OCI-M2 (cell line): ENCODE measurements around the gene UBL4A.
"Not testable (repeated sequence)": the region's sequence is repeated elsewhere in the genome, so short reads cannot be mapped to it uniquely, and the experiment has no call there.

Experiments used
- DNase-seq: peaks from one replicate; lab custom pipeline; 2025; ENCODE audit not compliant: unreplicated experiment; lab: John Stamatoyannopoulos, UW

The UBL4A gene

DNA sequence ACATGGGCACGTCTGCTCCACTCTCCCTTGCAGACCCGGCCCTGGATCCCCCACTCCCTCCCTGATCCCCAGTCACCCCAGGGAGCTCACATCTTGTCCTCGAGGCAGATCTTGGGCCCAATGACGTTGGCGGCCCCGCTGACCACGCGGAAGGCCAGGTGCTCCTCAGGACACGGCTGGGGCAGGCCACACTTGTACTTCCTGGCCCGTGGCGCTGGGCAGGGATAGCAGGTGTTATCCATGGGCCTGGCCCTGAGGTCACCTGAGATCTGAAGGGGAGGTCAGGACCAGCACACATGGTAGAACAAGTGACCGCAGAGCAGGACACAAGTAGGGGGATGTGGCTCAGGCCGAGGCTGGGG is 21.9 kb upstream of the UBL4A start:
- DNase-seq: no peak

DNA sequence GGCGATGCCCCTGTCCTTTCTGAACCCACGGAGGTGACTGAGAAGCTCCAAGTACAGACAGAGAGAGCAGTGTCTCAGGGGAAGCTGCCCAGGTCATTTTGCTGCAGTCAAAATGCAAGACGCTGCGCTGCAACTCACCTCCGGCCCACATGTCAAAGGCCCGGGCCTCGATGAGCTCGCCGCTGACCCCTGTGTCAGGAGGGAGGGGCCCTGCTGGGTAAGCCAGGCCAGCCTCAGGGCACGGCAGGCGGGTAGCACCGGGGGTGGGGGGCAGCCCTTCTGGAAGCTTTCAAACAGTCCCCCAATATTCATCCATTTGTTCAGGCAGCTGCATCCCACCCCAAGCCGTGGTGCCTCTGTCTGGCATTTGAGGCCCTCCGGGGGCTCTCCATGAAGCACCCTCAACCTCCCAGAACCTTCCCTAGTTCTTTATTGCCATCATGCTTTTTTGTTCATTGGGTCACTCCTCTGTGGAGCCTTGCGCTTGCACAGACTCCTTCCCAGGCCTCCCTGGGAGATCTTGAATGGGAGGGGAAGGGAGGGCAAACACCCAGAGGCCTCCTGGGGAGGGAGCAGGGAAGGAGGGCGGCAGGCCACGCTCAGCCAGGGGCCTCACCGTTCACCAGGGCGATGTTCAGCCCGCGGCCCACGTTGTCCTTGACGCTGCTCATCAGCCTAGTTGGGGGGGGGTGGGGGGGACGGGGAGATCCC is 21.4 kb upstream of the UBL4A start:
- DNase-seq: no peak

DNA sequence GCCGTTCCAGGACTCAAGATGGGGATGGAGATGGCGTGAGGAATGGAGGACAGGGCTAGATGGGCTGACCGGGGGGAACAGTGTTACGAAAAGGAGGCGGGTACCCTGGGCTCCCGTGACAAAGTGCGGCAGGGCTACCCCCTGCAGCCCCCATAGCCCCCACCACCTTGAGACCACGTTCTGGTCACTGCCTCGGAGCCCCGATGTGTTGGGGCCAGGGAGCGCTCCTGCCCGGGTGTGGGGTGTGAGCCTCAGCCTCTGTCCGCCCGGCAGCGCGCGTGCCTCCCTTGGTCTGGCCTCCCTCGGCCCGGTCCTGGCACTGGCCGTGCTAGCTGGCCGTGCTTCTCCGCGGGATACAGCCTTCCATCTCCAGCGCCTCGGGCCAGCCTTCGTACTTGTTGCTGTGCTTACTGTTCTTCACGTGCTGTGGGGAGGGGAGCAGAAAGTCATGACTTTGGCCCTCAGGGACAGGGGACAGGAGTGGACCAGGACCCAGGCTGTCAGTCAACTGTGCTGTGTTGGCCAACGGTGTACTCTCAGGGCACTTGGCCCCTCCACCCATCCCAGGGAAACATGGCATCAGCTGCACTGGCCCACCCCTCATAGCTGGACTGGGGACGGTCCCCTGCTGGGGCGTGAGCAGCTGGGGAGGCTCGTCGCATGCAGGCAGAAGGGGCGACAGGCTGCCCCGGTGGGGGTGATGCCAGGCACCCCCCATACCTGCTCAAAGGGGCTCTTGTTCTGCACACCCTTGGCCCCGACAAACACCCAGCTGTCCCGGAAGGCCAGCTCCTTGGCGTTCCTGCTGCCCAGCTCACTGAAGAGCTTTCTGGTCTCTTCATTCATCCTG is 20.3 kb upstream of the UBL4A start:
- no peak for DNase-seq

- DNase-seq: no peak
Observed at GRCh38 chrX:154505734-154506133, 19.3 kb upstream of the UBL4A start.

GRCh38 chrX:154502989-154503388 is 16.6 kb upstream of the UBL4A start:
- no peak for DNase-seq

DNA sequence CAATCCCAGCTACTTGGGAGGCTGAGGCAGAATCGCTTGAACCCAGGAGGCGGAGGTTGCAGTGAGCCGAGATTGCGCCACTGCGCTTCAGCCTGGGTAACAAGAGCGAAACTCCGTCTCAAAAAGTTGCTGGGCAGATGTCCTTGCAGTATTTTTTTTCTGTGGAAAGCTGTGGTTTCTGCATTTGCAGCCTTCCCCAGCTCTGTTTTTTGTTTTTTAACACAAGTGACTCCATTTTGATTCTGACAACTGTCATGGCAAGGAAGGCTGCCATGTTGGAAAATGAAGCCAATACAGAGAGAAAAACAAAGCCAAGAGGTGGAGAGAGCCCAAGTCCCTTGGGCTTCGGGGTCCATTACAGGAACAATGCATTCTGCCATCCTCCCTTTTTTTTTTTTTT is 15.7 kb upstream of the UBL4A start:
- no peak for DNase-seq

DNA sequence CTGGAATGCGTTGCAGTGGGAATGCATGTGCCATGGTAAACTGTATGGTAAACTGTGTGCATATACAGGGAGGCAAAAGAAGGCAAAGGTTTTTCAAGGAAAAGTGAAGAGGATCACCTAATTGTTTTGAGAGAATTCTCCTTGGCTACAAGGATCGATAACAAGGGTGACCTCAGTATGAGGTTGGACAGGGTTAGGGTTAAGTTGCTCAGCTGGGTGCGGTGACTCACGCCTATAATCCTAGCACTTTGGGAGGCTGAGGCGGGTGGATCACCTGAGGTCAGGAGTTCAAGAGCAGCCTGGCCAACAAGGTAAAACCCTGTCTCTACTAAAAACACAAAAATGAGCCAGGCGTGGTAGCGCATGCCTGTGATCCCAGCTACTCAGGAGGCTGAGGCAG is 15.0 kb upstream of the UBL4A start:
- DNase-seq: not testable (repeated sequence)

DNA sequence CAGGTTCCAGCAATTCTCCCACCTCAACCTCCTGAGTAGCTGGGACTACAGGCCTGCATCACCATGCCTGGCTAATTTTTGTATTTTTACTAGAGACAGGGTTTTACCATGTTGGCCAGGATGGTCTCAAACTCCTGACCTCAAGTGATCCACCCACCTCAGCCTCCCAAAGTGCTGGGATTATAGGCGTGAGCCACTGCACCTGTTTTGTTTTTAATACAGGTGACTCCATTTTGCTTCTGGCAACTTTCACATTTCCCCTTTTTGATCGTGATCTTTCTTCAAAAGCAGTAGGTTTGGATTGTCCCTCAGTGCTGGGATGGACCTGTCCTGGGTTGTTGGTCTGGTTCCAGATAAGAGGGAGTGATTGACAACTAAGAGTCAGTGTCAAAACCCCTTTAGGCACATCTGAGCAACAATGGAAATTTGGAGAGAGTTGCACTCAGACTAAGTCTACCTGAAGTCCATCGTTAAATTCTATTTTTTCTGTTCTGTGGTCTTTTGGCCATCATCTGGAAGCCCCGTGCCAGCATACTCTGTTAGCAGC is 10.2 kb upstream of the UBL4A start:
- DNase-seq: not testable (repeated sequence)

DNA sequence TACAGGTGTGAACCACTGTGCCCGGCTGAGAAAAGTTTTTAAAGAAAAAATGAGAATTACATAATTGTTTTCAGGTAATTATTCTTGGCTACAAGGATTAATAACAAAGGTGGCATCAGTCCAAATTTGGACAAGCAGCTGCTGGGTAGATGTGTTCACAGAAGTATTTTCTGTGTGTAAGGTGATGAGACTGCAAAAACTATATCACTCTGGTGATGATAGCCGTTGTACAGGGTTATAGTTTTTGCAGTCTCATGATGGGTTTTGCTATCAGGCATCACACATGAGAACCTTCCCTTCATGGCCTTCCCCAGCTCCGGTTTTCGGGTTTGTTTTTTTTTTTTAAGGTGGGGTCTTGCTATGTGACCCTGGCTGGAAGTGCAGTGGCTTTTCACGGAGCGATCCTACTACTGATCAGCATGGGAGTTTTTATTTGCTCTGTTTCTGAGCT is 9.1 kb upstream of the UBL4A start:
- no peak for DNase-seq

DNA sequence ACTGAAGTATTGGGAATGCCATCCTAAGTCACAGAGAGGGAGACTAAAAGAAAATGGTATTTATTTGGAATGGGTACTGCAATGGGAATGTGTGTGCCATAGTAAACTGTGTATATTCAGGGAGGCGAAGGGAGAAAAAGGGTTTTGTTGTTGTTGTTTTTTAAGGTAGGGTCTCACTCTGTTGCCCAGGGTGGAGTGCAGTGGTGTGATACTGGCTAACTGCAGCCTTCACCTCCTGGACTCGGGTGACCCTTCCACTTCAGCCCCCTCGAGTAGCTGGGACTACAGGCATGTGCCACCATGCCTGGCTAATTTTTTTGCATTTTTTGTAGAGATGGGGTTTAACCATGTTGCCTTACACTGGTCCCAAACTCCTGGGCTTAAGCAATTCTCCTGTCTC is 8.3 kb upstream of the UBL4A start:
- DNase-seq: no peak

DNA sequence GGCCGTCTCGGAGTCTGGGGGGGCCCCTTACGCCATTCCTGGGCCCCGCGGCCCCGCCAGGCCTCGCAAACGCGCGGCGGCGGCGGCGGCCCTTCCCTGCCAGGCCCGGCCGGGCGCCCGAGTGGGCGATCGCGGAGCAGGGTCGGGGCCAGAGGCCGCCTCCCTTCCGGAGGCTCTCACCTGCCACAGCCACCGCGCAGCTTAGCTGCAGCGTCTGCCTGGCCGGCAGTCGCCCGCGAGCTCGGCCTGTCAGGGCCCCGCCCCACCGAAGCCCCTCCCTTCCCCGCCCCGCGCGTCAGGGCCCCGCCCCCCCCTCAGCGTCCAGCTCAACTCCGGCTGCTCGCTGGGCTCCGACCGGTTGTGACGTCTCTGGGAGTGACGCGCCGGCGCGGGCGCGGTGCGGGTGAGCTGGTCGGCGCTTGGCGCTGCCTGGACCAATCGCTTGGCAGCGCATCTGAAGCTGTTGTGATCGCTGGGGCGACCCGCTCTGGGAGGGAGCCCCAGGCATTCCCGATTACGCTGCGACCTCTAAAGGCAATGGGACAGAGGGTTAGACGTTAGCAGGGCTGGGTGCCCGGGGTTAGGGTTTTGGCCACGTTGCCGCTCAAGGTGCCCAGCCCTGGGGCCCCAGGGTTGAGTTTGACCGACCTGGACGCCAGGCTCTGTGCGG is 4.1 kb upstream of the UBL4A start, which contains the start of gene SLC10A3:
SLC10A3 (minus strand) TSS at position 216 of the 670 bp plus-strand sequence. CDS start 1,689 bp downstream, outside the sequence.
- peak; percentile 10 for DNase-seq

GRCh38 chrX:154490021-154490413 is 3.6 kb upstream of the UBL4A start:
- no peak for DNase-seq

DNA sequence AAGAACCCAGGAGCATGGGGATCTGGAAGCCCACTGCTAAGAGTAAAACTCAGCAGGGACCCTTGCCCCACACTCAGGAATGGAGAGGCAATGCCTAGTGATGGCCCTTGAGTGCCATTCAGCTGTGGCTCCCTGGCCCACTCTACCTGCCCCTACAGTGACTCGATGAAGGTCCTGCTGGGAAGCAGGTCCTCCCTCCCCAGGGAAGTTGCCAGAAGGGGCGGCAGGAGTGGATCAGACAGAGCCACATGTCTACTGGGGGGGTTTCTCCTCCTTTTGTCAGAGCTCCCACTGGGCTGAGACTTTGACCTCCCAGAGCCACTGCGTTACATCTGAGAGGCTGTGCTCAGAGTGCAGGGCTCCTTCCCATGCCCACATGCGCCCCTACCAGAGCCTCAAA is 2.8 kb upstream of the UBL4A start:
- DNase-seq: no peak

DNA sequence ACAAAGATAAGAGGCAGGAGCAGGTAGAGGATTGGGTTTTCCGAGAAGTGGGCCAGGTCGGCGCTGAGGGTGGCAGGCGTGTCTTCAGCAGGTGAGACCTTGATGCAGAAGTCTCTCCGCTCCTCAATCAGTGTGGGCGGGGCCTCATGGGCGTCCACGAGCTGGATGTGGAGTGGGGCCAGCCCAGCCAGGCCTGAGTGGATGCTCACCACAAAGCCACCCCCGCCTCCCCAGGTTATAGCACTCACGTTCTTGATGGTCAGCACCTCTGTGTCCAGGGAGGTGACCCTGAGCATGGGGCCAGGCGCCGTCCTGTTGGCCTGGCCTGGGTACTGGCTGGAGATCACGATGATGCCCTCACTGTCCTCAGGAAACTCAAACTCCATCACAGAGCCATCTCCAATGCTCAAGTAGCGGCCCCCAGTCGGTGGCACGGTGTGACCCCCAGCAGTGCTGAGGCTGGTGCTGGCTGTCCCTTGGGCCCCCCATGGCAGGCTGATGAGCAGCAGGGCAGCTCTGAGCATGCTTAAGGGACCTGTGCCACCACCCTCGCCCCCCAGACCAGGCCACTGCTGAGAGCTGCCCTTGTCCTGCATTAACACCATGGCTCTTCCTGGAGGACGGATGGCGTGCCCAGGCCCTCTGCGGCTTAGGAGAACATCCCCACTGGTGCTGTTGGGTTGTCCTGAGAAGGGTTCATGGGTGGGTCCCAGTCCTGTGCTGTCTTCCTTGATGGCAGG is 2.1 kb upstream of the UBL4A start:
- no peak for DNase-seq

GRCh38 chrX:154487518-154488290 is 1.3 kb upstream of the UBL4A start:
- DNase-seq: no peak

- no peak for DNase-seq
Observed at GRCh38 chrX:154486052-154486395, 391 bp downstream of the UBL4A start.

DNA sequence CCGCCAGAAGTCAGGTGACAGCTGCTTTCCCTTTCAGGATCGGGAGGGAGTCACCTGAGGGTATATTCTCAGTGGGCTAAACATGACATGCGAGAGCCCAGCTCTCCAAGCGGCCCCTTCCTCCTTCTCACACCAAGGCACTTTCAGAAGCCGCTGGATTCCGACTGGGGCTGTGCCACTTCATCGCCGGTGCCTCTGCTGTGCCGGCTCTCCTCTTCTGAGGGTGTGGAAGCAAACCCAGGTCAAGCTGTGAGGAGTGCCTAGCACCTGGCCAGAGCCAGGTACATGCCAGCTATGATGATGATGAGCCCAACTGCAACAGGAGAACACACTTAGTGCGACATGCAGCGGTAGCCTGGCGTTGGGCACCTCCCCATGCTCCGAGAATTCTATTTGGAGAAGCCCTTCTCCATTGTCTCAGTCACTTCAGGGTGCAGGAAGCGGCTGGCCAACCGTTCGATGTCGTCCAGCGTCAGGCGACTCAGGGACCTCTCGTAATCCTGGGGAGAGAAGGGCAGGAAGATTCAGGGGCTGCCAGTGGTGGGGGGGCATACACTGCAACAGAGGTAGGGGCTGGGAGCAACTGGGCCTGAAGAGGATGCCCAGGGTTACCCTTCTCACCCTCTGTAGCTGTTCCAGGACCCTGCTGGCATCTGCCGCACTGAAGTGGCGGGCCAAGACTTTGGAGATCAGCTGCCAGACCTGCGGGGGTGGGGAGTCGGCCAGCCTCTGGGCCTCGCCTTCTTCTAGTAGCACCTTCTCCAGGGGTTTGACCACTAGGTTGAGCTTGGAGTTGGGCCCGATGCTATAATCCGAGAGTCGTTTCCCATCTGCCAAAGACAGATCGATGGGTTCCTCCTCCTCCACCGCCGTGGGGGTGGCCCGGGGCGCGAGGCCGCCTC is 1.0 kb downstream of the UBL4A start:
- DNase-seq: no peak

GRCh38 chrX:154484255-154485149 is 1.9 kb downstream of the UBL4A start:
- no peak for DNase-seq
